Loucy (cell line): Measurements from ENCODE around the gene TSG101.

Source experiments
- H2AFZ ChIP-seq: fragments of 200-600 bp; sonication (generic); 2 replicates; pipeline ENCODE4 v1.6.0; 2016; ENCODE audit warnings: antibody characterized with exemption, mild to moderate bottlenecking, low read length, moderate library complexity
- H3F3A ChIP-seq: fragments of 200-600 bp; 2 replicates; pipeline ENCODE4 v1.6.0; 2016; ENCODE audit warnings: antibody characterized with exemption, low read depth, mild to moderate bottlenecking
- H3K27me3 ChIP-seq: fragments of 200-600 bp; sonication (generic); 2 replicates; pipeline ENCODE4 v1.6.1; 2014; ENCODE audit warnings: low read length, mild to moderate bottlenecking; ENCODE audit not compliant: insufficient read depth, poor library complexity, severe bottlenecking
- H3K36me3 ChIP-seq: fragments of 200-600 bp; sonication (generic); 2 replicates; pipeline ENCODE4 v1.6.1; 2016; ENCODE audit warnings: low read length; ENCODE audit not compliant: insufficient read depth
- H3K4me1 ChIP-seq: fragments of 200-600 bp; sonication (generic); 2 replicates; pipeline ENCODE4 v1.5.1; 2014; ENCODE audit warnings: low read length, mild to moderate bottlenecking; ENCODE audit not compliant: insufficient read depth, poor library complexity, severe bottlenecking
- H3K4me2 ChIP-seq: fragments of 200-600 bp; sonication (generic); 2 replicates; pipeline ENCODE4 v1.6.0; 2014; ENCODE audit warnings: antibody characterized with exemption, low read length, low read depth, mild to moderate bottlenecking; ENCODE audit not compliant: poor library complexity, severe bottlenecking
- H3K4me3 ChIP-seq: fragments of 200-600 bp; sonication (generic); 2 replicates; pipeline ENCODE4 v1.5.1; 2014; ENCODE audit warnings: low read length, mild to moderate bottlenecking, mixed read lengths; ENCODE audit not compliant: poor library complexity, severe bottlenecking
- H3K79me2 ChIP-seq: fragments of 200-600 bp; sonication (generic); 2 replicates; pipeline ENCODE4 v1.6.1; 2014; ENCODE audit warnings: low read length; ENCODE audit not compliant: insufficient read depth
- H3K9ac ChIP-seq: fragments of 200-600 bp; sonication (generic); 2 replicates; pipeline ENCODE4 v1.6.0; 2014; ENCODE audit warnings: mild to moderate bottlenecking, low read depth, low read length, moderate library complexity; ENCODE audit not compliant: poor library complexity, severe bottlenecking
- H3K9me2 ChIP-seq: fragments of 200-600 bp; sonication (generic); replicated peaks from 2 replicates; pipeline ENCODE4 v1.6.1; 2016; ENCODE audit warnings: low read depth, low read length, mixed read lengths
- H3K9me3 ChIP-seq: fragments of 200-600 bp; sonication (generic); 2 replicates; pipeline ENCODE4 v1.6.1; 2014; ENCODE audit warnings: mild to moderate bottlenecking, antibody characterized with exemption, low read length, low read depth; ENCODE audit not compliant: insufficient read depth
- H4K20me1 ChIP-seq: fragments of 200-600 bp; sonication (generic); 2 replicates; pipeline ENCODE4 v1.6.0; 2014; ENCODE audit warnings: antibody characterized with exemption, low read length, mild to moderate bottlenecking; ENCODE audit not compliant: insufficient read depth, poor library complexity, severe bottlenecking
- CTCF ChIP-seq: fragments of 200-600 bp; sonication (generic); conservative IDR thresholded peaks from 2 replicates; pipeline ENCODE4 v1.5.1; 2014; ENCODE audit warnings: mild to moderate bottlenecking, antibody characterized with exemption, low read length
- EZH2phosphoT487 ChIP-seq: fragments of 200-600 bp; IDR thresholded peaks from 2 replicates; pipeline ENCODE4 v1.6.1; 2018; ENCODE audit warnings: antibody characterized with exemption, mild to moderate bottlenecking, moderate library complexity, borderline replicate concordance

TSG101 gene

GRCh38 chr11:18566406-18566805 is 39.7 kb upstream of the TSG101 start:
- no peaks in the 10 kb centered on the region for H3K36me3 ChIP-seq
- no peak overlapping the region for H2AFZ ChIP-seq
- no peaks in the 10 kb centered on the region for H3K79me2 ChIP-seq
- no peaks in the 10 kb centered on the region for H3K4me1 ChIP-seq
- H3K9me2 ChIP-seq = no peaks in the 10 kb centered on the region
- H3K4me2 ChIP-seq = no peak overlapping the region
- no peak overlapping the region for H3K4me3 ChIP-seq
- no peak overlapping the region for H3K9ac ChIP-seq
- no peaks in the 10 kb centered on the region for H3K27me3 ChIP-seq
- H3F3A ChIP-seq = no peaks in the 10 kb centered on the region
- TF ChIP-seq CTCF = no peak
- TF ChIP-seq EZH2phosphoT487 = no peak
- no peaks in the 10 kb centered on the region for H4K20me1 ChIP-seq
- no peaks in the 10 kb centered on the region for H3K9me3 ChIP-seq

- Histone ChIP-seq H3K4me2 (no peak overlapping the region), H2AFZ (no peak overlapping the region), H3K27me3 (no peaks in the 10 kb centered on the region), H3K4me1 (no peaks in the 10 kb centered on the region), H3K9me3 (no peaks in the 10 kb centered on the region), H3K4me3 (no peak overlapping the region), H3K9me2 (no peaks in the 10 kb centered on the region), H3F3A (no peaks in the 10 kb centered on the region), H4K20me1 (no peaks in the 10 kb centered on the region), H3K79me2 (no peaks in the 10 kb centered on the region), H3K9ac (no peak overlapping the region), H3K36me3 (no peaks in the 10 kb centered on the region)
- TF ChIP-seq CTCF (no peak), EZH2phosphoT487 (no peak)
Observed at GRCh38 chr11:18564149-18564548, 37.4 kb upstream of the TSG101 start.

- Histone ChIP-seq H3K9me2 (no peaks in the 10 kb centered on the region), H4K20me1 (no peaks in the 10 kb centered on the region), H3K79me2 (no peaks in the 10 kb centered on the region), H3F3A (no peaks in the 10 kb centered on the region), H3K4me2 (no peak overlapping the region), H2AFZ (no peak overlapping the region), H3K9me3 (no peaks in the 10 kb centered on the region), H3K4me3 (no peak overlapping the region), H3K9ac (no peak overlapping the region), H3K4me1 (no peaks in the 10 kb centered on the region), H3K27me3 (no peaks in the 10 kb centered on the region), H3K36me3 (no peaks in the 10 kb centered on the region)
- no peak for TF ChIP-seq CTCF
- no peak for TF ChIP-seq EZH2phosphoT487
Observed at GRCh38 chr11:18563090-18563730, 36.5 kb upstream of the TSG101 start.
